ELF-1 (cell line): ENCODE data around the gene VWA3B.

Experiments used
- DNase-seq: peaks from one replicate; pipeline ENCODE4 v3.0.0-alpha.2; 2016; ENCODE audit warnings: low read depth, low spot score

The VWA3B gene

DNA sequence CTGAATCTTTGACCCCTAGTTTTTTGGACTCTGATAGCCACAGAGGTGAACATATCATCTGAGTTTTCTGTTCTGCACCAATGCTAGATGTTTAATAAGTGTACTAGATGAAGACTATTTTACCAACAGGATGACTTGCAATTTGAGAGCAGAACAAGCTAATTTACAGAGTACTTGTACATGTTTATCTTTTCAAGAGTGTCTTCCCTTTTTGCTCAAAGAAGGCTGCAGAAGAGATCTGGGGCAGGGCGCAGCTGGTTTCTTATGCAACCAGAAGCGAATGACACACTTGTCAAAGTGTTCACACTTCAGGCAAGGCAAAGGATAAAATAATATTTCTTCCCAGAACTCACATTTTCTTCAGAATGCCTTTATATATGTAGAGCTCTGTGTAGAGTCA is 86.0 kb downstream of the VWA3B start:
- no peak for DNase-seq

DNA sequence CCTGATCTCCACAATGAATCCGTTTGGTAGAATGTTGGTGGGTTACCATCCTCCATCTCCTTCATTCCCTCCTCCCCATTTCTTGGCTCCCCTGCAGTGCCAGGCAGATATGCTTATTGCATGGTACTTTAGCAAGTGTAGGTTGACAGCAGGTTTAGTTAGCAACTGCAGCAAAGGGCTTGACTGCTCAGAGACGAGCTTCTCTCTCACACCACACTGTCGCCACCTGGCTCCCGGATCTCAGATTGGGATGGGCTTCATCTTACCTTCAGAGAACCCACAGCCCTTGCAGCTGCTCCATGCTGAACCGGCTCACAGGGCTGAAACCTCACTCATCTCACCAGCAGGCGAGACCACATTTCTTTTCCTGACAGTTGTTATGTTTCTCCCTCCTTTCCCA is 88.8 kb downstream of the VWA3B start:
- peak; percentile 58 for DNase-seq

- peak; percentile 34 for DNase-seq
Measured at GRCh38 chr2:98177286-98177685, 90.3 kb downstream of the VWA3B start.

DNA sequence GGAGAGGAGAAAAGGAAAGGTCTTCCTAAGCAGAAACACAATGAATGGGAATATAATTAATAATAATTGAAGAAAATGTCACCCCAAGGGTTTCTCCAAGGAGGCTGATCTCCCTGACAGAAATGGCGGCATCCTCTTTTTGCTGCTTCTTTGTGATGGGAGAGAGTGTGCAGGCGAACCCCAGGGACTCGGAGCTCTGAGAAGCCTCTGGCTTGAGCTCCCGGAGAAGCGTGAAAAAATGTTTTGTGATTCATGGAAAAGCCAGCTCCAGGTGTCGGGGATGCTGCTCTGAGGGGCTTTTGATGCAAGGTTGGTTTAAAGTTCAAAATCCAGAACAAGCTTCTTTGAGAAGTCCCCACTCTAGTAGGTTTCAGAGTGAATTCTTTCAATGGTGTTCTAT is 91.0 kb downstream of the VWA3B start:
- DNase-seq = no peak

GRCh38 chr2:98180456-98180855 is 93.5 kb downstream of the VWA3B start:
- DNase-seq = no peak

GRCh38 chr2:98181346-98181745 is 94.4 kb downstream of the VWA3B start:
- DNase-seq = no peak

DNA sequence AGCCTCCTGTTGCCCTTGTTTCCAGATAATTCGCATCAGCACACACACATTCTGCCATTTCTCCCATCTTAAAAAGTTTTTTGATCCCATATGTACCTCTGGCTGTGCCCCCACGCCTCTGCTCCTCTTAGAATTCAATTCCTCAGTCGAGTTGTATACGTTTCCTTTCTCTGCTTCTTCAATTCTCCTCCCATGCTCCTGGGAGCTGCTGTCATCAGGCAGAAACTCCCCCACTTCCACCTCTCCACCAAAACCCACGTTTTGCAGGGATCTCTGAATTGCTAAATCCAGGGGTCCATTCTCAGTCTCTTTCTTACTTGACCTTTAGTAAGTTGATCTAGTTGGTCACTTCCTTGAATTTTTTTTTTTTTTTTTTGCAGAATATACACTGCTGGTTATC is 98.8 kb downstream of the VWA3B start:
- no peak for DNase-seq

GRCh38 chr2:98187194-98187593 is 100.2 kb downstream of the VWA3B start:
- no peak for DNase-seq

DNA sequence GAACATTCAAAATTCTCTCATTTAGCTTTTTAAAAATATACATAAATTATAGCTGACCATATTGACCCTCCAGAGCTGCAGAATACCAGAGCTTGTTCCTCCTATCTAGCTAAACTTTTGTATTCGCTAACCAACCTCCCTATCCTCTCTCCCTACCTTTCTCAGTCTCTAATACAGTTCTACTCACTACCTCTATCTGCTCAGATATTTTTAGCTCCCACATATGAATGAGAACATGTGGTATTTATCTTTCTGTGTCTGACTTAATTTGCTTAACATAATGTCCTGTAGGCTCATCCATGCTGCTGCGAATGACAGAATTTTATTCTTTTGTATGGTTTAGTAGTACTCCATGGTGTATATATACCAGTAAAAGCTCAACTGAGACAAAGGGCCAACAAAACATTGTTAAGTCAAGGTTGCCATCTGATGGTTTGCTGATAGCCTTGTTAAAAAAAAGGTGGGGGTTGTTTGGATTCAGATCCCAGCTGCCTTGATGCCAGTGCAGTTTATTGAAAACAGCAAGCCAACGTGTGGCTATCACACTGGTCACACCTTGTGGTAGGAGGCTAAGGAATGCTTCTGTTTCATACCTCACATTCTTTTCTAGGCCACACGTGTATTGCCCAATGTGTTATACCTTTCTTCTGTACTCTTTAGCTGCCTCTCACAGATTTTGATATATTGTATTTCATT is 101.5 kb downstream of the VWA3B start:
- no peak for DNase-seq

DNA sequence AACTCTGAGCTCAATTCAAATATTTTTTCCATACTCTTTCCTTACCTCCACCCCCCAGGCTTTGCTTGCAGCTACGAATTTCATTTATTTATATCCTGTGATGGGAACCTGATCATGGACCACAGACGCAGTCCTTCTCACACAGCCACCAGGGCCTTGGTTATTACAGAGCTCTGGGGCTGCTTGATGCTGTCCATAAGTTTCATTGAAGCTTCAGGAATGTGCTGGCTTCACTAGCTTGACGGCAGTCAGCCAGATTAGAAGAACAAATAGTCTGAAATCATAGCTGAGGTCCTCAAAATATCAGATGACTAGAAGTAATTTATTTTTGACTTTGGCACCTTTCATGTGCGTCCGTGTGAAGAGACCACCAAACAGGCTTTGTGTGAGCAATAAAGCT is 104.9 kb downstream of the VWA3B start:
- DNase-seq = no peak

- DNase-seq = no peak
Measured at GRCh38 chr2:98201576-98201975, 114.6 kb downstream of the VWA3B start.

DNA sequence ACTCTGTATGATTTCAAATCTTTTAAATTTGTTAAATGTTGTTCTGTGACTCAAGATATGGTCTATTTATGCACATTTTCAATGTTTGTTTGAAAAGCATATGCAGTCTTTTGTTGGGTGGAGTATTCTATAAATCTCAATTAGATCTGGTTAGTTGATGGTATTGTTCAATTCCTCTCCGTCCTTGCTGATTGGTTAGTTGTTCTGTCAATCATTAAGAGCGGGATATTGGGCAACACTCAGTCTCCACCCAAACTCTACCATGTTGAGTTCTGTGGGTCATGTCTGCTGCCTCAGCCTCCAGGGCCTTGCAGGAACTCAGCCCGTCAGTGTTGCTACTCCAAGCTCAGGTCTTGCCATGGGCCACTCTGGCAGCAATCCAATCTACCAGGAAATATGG is 118.9 kb downstream of the VWA3B start:
- no peak for DNase-seq

DNA sequence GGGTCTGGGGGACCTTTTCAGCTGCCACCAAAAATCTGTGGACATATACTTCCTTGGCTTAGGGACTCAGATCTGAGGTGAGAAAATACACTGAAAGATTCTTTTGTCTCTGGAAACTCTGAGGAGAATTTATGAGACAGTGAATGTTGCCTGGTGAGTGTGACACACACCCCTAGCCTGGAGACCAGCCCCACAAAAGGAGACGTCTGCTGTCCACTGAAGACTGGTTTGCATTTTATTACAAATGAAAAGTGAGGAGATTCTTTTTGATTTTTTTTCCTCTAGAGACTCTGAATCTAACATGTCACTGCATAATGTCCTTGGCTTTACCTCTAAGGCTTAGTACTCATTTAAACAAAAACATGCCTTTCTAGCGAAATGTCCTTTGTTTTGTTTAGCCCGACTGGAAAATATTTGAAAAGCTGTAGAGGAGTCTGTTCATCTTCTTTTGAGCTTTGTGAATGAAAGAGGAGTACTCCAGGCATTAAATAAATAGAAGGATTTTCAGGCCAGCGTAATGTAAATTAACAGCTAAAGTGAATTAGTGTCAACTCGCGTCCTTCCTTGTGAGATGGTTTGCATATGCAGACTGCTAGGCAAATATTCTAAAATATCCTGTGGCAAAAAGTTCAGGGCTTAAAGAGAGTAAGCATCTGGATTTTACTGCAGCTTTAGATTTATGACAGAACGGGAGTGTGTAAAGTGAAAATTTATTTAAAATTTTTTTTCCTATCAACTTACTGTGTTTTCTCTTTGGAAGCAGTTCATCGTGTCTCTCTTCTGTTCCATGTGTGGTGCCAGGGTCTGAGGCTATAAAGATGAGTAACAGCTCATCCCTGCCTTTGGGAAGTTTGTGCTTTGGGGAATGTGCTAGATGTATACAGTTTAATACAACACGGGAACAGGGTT is 125.4 kb downstream of the VWA3B start:
- no peak for DNase-seq

DNA sequence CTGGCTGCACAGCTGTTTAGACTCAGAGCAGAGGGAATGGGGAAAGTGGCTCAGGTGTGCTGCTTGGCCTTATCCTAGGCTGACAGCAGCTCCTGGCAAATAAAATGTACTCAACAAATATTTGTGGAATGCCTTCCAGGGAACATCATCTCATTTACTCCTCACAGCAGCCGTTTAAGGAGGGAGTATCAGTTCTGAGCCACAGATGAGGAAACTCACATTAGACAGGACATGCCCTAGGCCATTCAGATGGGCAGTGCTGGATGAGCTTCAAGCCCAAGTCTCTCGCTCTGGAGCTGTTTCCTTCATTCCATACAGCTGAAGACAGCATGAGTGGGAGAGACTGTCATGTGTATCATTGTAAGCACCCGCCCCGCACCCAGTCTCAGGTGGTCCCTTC is 129.6 kb downstream of the VWA3B start:
- no peak for DNase-seq

DNA sequence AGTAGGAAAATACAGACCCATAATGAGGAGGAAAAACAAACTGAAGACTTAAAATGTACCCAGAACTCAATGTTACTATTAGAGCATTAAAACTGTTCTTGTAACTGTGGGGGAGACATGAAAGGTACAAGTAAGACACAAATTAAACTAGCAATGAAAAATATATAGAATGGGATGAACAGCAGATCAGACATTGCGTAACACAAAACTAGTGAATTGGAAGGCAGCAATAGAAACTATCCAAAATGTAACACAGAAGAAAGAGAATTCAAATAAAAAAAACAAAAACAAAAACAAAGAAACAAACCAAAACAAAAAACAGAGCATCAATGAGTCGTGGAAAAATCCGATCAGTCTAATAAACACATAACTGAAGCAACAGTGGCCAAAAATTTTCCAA is 132.2 kb downstream of the VWA3B start:
- DNase-seq = no peak

- no peak for DNase-seq
Measured at GRCh38 chr2:98233941-98234340, 147.0 kb downstream of the VWA3B start.

GRCh38 chr2:98234776-98235175 is 147.8 kb downstream of the VWA3B start:
- no peak for DNase-seq

- DNase-seq = no peak
Measured at GRCh38 chr2:98236935-98237334, 150.0 kb downstream of the VWA3B start.

DNA sequence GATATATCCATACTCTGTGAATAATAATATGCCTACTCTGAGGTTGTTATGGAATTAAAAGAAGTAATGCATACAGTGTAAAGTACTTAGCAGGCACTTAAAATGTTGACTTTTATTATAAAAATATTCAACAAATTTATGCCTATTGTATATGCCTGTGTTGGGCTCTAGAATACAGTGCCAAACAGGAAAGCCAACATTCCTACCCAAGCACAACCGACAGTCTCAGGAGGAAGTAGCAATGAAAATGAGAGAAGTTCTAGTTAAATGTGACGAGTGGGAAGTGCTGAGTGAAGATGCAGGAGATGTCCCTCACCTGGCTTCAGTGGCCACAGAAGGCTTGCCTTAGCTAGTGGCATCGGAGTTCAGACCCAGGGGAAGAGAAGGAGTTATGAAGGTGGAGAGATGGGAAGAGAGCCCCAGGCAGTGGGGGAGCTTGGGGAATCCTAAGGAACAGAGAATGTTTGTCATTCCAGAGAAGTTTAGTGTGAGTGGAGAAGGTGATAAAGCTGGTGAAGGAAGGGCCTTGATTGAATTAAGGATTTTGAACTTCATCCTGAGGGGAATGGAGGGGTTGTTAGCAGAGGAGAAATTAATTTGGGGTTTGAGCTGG is 153.9 kb downstream of the VWA3B start:
- DNase-seq = peak; percentile 61

DNA sequence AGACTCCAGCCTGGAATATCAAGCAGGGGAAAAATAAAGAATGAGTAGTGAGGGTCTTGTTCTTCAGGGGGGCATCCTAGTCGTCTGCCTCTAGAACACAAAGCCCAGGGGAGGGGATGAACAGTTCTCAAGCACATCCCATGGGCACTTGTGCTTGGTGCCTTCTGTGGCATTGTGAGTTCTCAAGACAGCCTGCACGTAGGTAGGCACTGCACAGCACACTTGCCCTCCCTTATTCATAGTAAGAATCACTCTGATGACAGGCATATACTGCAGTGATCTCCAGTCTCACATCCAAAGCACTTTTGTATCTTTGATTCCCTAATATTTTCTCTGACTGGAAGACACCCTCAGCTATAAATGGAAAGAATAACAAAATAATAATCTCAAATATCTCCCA is 154.6 kb downstream of the VWA3B start:
- DNase-seq = no peak

GRCh38 chr2:98242003-98242402 is 155.0 kb downstream of the VWA3B start:
- no peak for DNase-seq

DNA sequence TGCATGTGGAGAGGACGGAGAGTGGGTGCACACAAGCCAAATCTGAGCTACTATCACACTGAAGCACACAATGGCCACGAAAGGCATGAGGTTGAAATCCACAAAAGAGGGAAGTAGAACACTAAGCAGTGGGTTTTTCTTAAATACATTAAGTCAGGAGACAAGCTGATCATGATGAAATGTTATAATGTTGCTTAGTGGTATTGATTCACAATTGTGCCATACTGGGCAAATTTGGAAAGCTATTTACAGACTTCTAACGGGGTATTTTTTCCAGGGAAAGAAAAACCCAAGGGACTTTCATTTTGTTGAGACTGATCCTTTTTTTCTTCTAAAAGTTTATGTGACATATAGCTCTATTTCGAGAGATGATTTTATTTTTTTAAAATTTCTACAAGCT is 158.5 kb downstream of the VWA3B start:
- DNase-seq = no peak

- DNase-seq = no peak
Measured at GRCh38 chr2:98247383-98247782, 160.4 kb downstream of the VWA3B start.
